Frontal cortex (tissue), 4 donors: Measurements from ENCODE around the gene PGAP6. TPM values are rescaled to one million over a fixed set of nuclear protein-coding genes. Genes with fewer than 3 reads are reported as not detected.
"Not testable (repeated sequence)": the region's sequence is repeated elsewhere in the genome, so short reads cannot be mapped to it uniquely, and the experiment has no call there.

Experiments
- DNase-seq, 2 donors: peaks; one replicate each; pipeline ENCODE4 v3.0.0; 2012; ENCODE audit warnings: low spot score in 2 of 2
- FAIRE-seq: peaks from 2 replicates; lab custom pipeline; 2012; peaks lifted over from hg19 to GRCh38; lab: Jason Lieb, UNC
- total RNA-seq: library from RNA; depleted of rRNA; stranded (reverse); fragments of >200 nt; gene quantifications from one replicate; pipeline ENCODE4 v1.2.3, GENCODE V29; 2014
- donor health status: control.
- donor health status: control.
- donor health status: control.

The PGAP6 gene
- total RNA-seq, 1 donor from 2014 or later, result 18.8 TPM

DNA sequence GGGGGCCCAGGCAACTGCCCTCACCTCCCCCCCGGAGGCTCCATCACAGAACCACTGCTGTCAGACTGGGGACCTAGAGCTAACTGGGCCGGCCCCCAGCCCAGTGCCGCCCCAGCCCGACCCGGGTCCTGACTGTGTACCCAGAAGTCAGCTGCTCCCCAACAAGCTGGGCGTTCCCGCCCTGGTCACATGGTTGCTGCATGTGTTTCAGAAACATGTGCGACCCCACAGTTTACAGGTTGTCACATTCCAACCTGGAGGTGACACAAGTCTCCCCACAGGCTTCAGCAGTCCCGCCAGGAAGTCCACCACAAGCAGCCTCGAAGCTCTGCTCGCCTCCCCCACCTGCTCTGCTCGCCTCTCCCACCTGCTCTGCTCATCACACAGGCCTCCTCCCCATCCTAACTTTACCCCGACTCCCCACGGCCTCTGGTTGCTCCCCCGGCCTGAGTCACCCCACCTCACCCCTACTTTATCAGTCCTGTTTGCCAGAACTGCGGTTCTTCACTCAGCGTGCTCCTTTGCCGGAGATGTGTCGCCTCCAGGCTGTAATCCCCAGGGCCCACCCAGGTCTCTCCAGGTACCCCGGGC lies 12.4 kb downstream of the PGAP6 start:
- no peak for DNase-seq

GRCh38 chr16:368388-369158 lies 13.2 kb downstream of the PGAP6 start:
- FAIRE-seq, result no peak

More for the DNA sequence above, 12.4 kb downstream of the PGAP6 start:
- no peak for FAIRE-seq

GRCh38 chr16:367333-367903 lies 14.4 kb downstream of the PGAP6 start:
- FAIRE-seq, result no peak
- DNase-seq, result no peak

More at GRCh38 chr16:368388-369158, 13.2 kb downstream of the PGAP6 start:
- DNase-seq, result no peak

GRCh38 chr16:366476-366875 lies 15.3 kb downstream of the PGAP6 start:
- no peak for FAIRE-seq
- DNase-seq, result no peak

GRCh38 chr16:364595-365491 lies 16.9 kb downstream of the PGAP6 start:
- no peak for FAIRE-seq
- no peak for DNase-seq

DNA sequence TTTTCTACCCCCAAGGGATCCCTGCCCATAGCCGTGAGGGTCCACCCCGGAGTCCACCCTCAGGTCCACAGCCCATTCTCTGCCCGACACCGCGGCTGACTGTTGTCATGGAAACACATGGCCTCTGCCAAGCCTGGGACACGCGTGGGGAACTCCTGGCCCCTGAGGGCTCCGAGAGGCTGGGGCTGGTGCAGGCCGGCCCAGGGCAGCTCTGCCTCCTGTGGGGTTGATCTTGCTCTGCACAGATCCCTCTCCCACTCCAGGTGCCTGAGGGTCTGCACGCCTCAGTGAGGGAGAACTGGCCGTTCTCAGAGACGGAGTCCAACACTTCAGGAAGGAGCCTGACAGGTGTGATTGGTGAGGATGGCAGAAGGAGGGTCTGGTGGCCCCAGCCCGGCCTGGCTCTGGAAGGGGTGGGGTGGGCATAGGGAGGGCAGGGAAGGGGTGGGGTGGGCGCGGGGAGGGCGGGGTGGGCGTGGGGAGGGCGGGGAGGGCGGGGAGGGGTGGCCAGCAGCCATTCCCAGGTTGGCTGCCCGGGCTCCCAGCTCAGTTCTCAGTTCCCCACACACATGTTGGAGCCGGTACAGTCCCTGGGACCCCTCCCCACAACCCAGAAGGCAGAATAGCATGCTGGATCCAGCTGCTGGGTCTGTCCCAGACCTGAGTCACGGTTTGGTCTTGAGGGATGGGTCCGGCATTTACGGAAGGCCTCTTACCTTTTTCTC lies 17.9 kb downstream of the PGAP6 start:
- no peak for DNase-seq

DNA sequence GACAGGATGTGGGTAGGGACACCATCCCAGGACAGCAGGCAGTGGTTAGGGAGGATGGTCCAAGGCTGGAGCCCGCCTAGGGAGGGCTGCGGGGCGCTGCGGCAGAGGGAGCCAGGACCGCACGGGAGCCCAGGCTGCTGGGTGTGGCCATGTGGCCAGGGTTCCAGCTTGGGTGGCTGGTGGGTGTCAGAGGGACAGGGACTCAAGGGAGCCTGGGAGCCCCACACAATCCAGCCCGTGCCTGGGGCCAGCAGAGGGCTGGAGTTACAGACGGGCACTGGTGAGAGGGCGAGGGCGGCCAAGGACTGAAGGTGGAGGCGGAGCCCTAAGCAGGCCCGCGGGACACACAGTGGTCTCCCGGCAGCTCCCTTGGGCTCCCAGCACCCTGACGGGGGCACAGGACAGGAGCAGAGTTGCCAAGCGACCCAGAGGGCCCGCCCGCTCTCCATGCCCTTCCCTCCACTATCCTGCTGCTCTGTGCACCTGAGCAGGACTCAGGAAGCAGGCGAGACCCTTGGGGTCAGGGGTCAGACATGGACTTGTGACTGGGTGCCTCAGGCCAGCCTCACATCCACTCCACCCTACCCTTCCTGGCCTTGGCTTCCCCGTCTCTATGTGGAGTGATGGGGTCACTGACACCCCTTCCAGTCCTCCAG lies 18.5 kb downstream of the PGAP6 start:
- DNase-seq, result no peak
- FAIRE-seq, result no peak

More for the DNA sequence above, 17.9 kb downstream of the PGAP6 start:
- FAIRE-seq, result no peak

DNA sequence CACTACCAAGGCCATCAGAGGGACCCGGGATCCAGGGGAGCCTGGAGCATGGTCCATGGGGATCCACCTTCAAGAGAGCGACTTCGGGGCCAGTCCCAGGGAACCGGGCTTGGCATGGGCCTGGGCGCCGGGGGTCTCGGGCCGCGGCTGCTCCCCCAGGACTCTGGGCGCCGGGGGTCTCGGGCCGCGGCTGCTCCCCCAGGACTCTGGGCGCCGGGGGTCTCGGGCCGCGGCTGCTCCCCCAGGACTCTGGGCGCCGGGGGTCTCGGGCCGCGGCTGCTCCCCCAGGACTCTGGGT lies 19.1 kb downstream of the PGAP6 start:
- FAIRE-seq, DNase-seq: not testable (repeated sequence)

DNA sequence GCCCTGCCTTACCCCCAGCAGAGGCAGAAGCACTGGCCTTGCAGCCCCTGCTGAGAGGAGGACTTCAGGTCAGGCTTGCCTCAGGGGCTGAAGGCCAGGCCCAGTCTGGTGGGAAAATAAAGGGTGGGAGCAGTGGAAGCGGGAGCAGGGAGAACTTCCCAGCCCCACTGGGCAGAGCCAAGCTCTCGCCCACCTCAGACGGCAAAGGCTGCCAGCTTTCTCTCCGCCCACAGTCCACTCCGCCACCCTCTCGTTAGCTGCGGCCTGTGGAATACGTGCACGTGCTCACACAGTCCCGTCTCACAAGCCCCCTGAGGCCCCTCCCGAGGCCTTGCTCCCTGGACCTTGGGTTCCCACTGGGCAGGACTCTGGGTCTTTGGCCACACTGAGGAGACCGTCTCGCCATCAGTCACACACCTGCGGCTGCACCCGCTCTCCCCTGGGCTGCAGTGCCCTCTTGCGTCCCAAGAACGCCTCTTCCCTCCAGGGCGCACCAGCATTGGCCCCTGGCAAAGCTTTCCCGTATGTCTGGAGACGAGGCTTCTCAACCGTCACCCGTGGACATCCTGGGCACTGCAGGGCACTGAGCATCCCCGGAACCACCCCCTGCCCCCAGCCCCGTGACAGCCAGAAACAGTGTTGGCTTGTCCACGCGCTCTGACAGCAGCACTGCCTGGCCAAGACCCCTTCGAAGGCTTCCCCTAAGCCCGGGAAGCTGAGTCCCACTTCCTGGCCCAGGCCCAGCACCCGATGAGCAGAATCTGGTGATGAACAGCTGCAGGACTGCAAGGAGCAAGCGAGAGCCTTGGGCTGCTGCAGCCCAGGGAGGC lies 19.7 kb downstream of the PGAP6 start:
- DNase-seq, result peak; percentile 88 to 93
- no peak for FAIRE-seq

GRCh38 chr16:361341-361871 lies 20.4 kb downstream of the PGAP6 start:
- FAIRE-seq (no peak), DNase-seq (peak in 1 of 2 donors; percentile 57)

- no peak for DNase-seq
- no peak for FAIRE-seq
These were observed 21.0 kb downstream of the PGAP6 start for GRCh38 chr16:360698-361336.

DNA sequence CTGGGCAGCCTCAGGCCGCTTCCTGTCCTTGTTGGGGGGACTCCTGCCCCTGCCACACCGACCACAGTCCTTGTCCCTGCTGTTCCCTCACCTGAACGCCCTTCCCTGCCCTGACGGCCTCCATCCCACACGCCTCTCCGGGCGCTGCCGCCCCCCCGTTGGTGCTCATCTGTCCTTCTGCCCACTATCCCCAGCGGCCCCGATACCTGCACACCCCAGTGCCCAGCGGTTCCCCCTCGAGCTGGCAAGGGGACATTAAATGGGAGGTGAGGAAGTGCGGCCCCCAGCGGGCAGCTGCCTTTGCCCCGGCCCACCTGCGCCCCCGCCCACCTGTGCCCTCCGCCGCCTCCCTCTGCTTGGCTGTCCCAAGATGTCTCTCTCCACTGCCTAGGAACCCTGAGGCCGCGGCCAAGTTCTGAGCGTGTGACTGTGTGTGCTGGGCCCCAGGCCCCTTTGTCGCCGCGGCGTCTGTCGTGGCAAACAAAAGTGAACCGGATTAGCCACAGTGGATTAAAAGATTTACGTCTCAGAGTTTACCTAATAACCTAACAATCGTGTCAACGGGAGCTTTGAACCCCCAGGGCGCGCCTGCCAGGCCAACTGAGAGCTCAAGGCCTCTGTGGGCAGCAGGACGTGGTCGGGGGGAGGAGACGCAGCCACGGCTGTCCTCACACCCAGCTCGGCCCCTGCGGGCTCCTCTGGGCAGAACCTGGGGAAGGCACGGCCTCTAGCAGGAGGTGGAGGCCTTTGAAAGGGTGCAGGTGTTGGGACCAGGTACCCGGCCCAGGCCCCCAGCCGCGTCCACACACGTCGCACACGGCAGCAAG lies 21.7 kb downstream of the PGAP6 start:
- DNase-seq (no peak), FAIRE-seq (no peak)

DNA sequence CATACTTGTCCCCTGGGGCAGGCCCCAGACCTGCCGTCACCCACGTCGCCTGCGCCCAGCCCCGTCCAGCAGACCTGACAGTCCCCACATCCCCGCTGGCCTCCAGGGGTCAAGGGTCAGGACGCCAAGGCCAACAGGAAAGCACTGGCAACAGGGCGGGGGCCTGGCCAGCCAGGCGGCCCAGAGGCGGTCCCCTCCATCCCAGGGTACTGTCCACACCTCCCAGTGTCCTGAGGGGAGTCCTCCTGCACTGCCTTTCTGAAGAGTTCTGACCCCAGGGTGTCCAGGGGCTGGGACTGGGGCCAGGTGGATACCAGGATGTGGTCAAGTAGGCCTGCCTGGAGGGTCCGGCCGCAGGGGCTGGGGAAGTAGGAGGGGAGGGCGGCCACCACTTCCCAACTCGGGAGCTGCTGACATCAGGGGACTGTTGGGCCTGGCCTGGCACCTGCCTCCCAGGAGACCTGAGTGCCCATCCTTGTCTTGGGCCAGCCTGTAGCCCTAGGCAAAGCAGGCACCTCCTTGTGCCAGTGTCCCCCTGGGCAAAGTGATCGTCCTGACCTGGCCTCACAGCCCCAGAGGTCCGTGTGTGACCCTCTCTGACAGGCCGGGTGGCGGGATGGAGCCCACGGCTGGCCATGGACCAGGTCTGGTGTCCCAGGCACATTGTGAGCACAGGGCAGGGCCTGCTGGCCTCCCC lies 22.6 kb downstream of the PGAP6 start:
- FAIRE-seq, result no peak

GRCh38 chr16:356741-357140 lies 25.0 kb downstream of the PGAP6 start:
- no peak for FAIRE-seq
- DNase-seq, result no peak

More for the DNA sequence above, 22.6 kb downstream of the PGAP6 start:
- DNase-seq, result no peak

- no peak for DNase-seq
These were observed 26.8 kb downstream of the PGAP6 start for GRCh38 chr16:354971-355461.

GRCh38 chr16:354291-354881 lies 27.4 kb downstream of the PGAP6 start:
- no peak for DNase-seq
- no peak for FAIRE-seq

More at GRCh38 chr16:354971-355461, 26.8 kb downstream of the PGAP6 start:
- no peak for FAIRE-seq
